ENCODE results near the gene PCLAF.

PCLAF gene

DNA sequence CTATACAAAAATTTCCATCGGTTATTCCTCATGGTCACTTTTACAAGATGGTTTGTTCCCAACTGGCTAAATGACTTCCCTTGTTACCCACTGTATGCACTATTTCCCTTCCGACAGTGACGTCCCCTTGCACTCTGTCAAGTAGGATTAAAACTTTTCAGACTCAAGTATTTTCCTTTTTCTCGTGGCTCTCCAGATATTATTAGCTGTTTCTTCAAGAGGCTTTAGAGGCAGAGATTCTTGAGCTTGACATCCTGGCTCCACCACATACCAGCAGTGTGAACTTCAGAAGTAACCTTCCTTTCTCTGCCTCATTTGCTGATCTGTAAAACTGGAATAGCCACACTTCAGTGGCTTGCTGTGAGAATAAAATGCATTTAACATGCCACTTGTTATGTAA is 39.3 kb downstream of the PCLAF start:
- peaks cover 4% of the 10 kb centered on the region; the same call in 1 of the 2 replicates for H3K79me2 ChIP-seq (ENCODE audit: insufficient read depth, low read length)
- H3K9me2 ChIP-seq (ENCODE audit: low read depth, low read length), result no peaks in the 10 kb centered on the region
- TF ChIP-seq, protein P1, sequence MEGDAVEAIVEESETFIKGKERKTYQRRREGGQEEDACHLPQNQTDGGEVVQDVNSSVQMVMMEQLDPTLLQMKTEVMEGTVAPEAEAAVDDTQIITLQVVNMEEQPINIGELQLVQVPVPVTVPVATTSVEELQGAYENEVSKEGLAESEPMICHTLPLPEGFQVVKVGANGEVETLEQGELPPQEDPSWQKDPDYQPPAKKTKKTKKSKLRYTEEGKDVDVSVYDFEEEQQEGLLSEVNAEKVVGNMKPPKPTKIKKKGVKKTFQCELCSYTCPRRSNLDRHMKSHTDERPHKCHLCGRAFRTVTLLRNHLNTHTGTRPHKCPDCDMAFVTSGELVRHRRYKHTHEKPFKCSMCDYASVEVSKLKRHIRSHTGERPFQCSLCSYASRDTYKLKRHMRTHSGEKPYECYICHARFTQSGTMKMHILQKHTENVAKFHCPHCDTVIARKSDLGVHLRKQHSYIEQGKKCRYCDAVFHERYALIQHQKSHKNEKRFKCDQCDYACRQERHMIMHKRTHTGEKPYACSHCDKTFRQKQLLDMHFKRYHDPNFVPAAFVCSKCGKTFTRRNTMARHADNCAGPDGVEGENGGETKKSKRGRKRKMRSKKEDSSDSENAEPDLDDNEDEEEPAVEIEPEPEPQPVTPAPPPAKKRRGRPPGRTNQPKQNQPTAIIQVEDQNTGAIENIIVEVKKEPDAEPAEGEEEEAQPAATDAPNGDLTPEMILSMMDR (IDR thresholded peaks at IDR 0.05; ENCODE audit: low read length), result no peak
- TF ChIP-seq EZH2 (IDR thresholded peaks at IDR 0.05; ENCODE audit: borderline replicate concordance, low read length), result no peak
- H3K4me1 ChIP-seq (ENCODE audit: insufficient read depth, low read length, severe bottlenecking), result no peaks in the 10 kb centered on the region
- no peaks in the 10 kb centered on the region for H3K9me3 ChIP-seq (ENCODE audit: low read length)
- H3K27ac ChIP-seq (ENCODE audit: low read depth, low read length, poor library complexity, severe bottlenecking), result no peak overlapping the region
- H3K9ac ChIP-seq (ENCODE audit: low read length), result no peak overlapping the region
- no peak overlapping the region for H3K4me3 ChIP-seq (ENCODE audit: low read depth, low read length, poor library complexity, severe bottlenecking)
- no peaks in the 10 kb centered on the region for H3F3A ChIP-seq (ENCODE audit: insufficient read depth, low read length)
- no peaks in the 10 kb centered on the region for H3K27me3 ChIP-seq (ENCODE audit: insufficient read depth, low read length)
- H3K36me3 ChIP-seq (ENCODE audit: insufficient read depth, low read length), result no peaks in the 10 kb centered on the region
- H4K20me1 ChIP-seq (ENCODE audit: insufficient read depth, low read length), result no peaks in the 10 kb centered on the region
- H3K4me2 ChIP-seq (ENCODE audit: low read length), result no peak overlapping the region
- no peak overlapping the region for H2AFZ ChIP-seq (ENCODE audit: low read length)

DNA sequence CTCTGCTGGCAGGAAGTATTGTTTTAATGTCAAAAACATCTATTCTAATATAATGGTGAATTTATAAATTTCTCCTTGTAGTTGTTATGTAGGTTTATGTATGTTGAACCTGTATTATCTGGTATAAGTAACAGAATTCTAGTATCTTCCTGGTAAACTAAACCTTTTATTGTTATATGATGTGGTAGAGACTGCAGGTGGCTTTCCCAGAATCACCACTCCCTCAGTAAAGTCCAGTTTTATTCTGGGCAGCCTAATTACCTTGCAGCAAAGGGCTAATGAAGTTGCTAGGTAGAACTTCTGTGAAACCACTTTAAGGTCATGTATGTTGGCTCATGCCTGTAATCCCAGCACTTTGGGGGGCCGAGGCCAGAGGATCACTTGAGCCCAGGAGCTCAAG is 40.9 kb downstream of the PCLAF start:
- H3K79me2 ChIP-seq (ENCODE audit: insufficient read depth, low read length), result peaks cover 2% of the 10 kb centered on the region; the same call in 1 of the 2 replicates
- no peak overlapping the region for H3K9ac ChIP-seq (ENCODE audit: low read length)
- H3K4me3 ChIP-seq (ENCODE audit: low read depth, low read length, poor library complexity, severe bottlenecking), result no peak overlapping the region
- 0 out of 2 replicates have a peak, but pooled peaks cover 4% of the 10 kb centered on the region for H3F3A ChIP-seq (ENCODE audit: insufficient read depth, low read length)
- H3K36me3 ChIP-seq (ENCODE audit: insufficient read depth, low read length), result no peaks in the 10 kb centered on the region
- H2AFZ ChIP-seq (ENCODE audit: low read length), result no peak overlapping the region
- TF ChIP-seq EZH2 (IDR thresholded peaks at IDR 0.05; ENCODE audit: borderline replicate concordance, low read length), result no peak
- TF ChIP-seq, protein P1 (IDR thresholded peaks at IDR 0.05; ENCODE audit: low read length), result no peak
- no peaks in the 10 kb centered on the region for H3K9me3 ChIP-seq (ENCODE audit: low read length)
- H3K9me2 ChIP-seq (ENCODE audit: low read depth, low read length), result no peaks in the 10 kb centered on the region
- no peaks in the 10 kb centered on the region for H3K4me1 ChIP-seq (ENCODE audit: insufficient read depth, low read length, severe bottlenecking)
- H4K20me1 ChIP-seq (ENCODE audit: insufficient read depth, low read length), result no peaks in the 10 kb centered on the region
- H3K27me3 ChIP-seq (ENCODE audit: insufficient read depth, low read length), result no peaks in the 10 kb centered on the region
- no peak overlapping the region for H3K4me2 ChIP-seq (ENCODE audit: low read length)
- no peak overlapping the region for H3K27ac ChIP-seq (ENCODE audit: low read depth, low read length, poor library complexity, severe bottlenecking)

DNA sequence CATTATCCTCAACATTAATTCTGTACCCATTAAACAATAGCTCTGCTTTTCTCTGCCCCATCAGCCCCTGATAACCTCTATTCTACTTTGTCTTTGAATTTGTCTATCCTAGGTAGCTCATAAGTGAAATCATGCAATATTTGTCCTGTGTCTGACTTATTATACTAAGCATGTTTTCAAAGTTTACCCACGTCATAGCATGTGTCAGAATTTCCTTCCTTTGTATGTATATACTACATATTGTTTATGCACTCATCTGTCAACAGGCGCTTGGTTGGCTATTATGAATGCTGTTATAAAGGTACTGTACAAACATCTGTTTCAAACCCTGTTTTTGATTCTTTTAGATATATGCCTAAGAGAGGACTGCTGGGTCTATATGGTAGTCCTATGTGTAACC is 43.5 kb downstream of the PCLAF start:
- Histone ChIP-seq H3K9ac (ENCODE audit: low read length) (no peak overlapping the region), H3K4me2 (ENCODE audit: low read length) (no peak overlapping the region), H3K27ac (ENCODE audit: low read depth, low read length, poor library complexity, severe bottlenecking) (no peak overlapping the region), H2AFZ (ENCODE audit: low read length) (no peak overlapping the region), H3K27me3 (ENCODE audit: insufficient read depth, low read length) (no peaks in the 10 kb centered on the region), H4K20me1 (ENCODE audit: insufficient read depth, low read length) (no peaks in the 10 kb centered on the region), H3K79me2 (ENCODE audit: insufficient read depth, low read length) (peaks cover 3% of the 10 kb centered on the region; the same call in 1 of the 2 replicates), H3F3A (ENCODE audit: insufficient read depth, low read length) (0 out of 2 replicates have a peak, but pooled peaks cover 6% of the 10 kb centered on the region), H3K9me3 (ENCODE audit: low read length) (no peaks in the 10 kb centered on the region), H3K9me2 (ENCODE audit: low read depth, low read length) (no peaks in the 10 kb centered on the region), H3K36me3 (ENCODE audit: insufficient read depth, low read length) (no peaks in the 10 kb centered on the region), H3K4me3 (ENCODE audit: low read depth, low read length, poor library complexity, severe bottlenecking) (no peak overlapping the region), H3K4me1 (ENCODE audit: insufficient read depth, low read length, severe bottlenecking) (peaks cover 4% of the 10 kb centered on the region)
- TF ChIP-seq EZH2 (IDR thresholded peaks at IDR 0.05; ENCODE audit: borderline replicate concordance, low read length), result no peak
- TF ChIP-seq, protein P1 (IDR thresholded peaks at IDR 0.05; ENCODE audit: low read length), result no peak

Data from OCI-LY1 (cell line).